Measurements from ENCODE around the gene ACKR1.

GRCh38 chr1:159184201-159184600 lies 20.5 kb upstream of the ACKR1 start:
- no peak for TF ChIP-seq CTCF (conservative IDR thresholded peaks at IDR 0.05; ENCODE audit: low read length)
- no peak for TF ChIP-seq EZH2phosphoT487 (IDR thresholded peaks at IDR 0.05; ENCODE audit: borderline replicate concordance)

Data from Loucy (cell line).